IPS-NIHi7 (cell line): ENCODE results near the gene N4BP2.

Source experiments
- DNase-seq: peaks from one replicate; pipeline ENCODE4 v3.0.0; 2012; ENCODE audit warnings: mixed read lengths; ENCODE audit errors: extremely low spot score

The N4BP2 gene

GRCh38 chr4:40192114-40193015 is 135.7 kb downstream of the N4BP2 start:
- no peak for DNase-seq

GRCh38 chr4:40193016-40193571 is 136.4 kb downstream of the N4BP2 start:
- no peak for DNase-seq

- DNase-seq = no peak
Measured at GRCh38 chr4:40193578-40193977, 136.9 kb downstream of the N4BP2 start.

GRCh38 chr4:40194602-40195161 is 138.0 kb downstream of the N4BP2 start:
- no peak for DNase-seq

GRCh38 chr4:40195182-40196177 is 138.8 kb downstream of the N4BP2 start:
- DNase-seq = no peak

GRCh38 chr4:40196272-40196671 is 139.6 kb downstream of the N4BP2 start:
- DNase-seq = no peak

- DNase-seq = no peak
Measured at GRCh38 chr4:40196724-40197281, 140.2 kb downstream of the N4BP2 start, which contains the start of gene RHOH. RHOH (plus strand) TSS chr4:40197031; CDS start chr4:40243387, 46,356 bp downstream.

GRCh38 chr4:40197879-40198689 is 141.4 kb downstream of the N4BP2 start:
- no peak for DNase-seq

- no peak for DNase-seq
Measured at GRCh38 chr4:40199179-40199670, 142.6 kb downstream of the N4BP2 start.

- no peak for DNase-seq
Measured at GRCh38 chr4:40199999-40200874, 143.6 kb downstream of the N4BP2 start.

- no peak for DNase-seq
Measured at GRCh38 chr4:40200875-40201801, 144.5 kb downstream of the N4BP2 start.

GRCh38 chr4:40201898-40202297 is 145.2 kb downstream of the N4BP2 start:
- DNase-seq = no peak

- no peak for DNase-seq
Measured at GRCh38 chr4:40202474-40202873, 145.8 kb downstream of the N4BP2 start.

GRCh38 chr4:40204507-40205258 is 148.0 kb downstream of the N4BP2 start:
- DNase-seq = no peak

- DNase-seq = no peak
Measured at GRCh38 chr4:40205259-40206198, 148.9 kb downstream of the N4BP2 start.

- DNase-seq = no peak
Measured at GRCh38 chr4:40206426-40206825, 149.8 kb downstream of the N4BP2 start.
